Epidermal melanocyte (primary cell): ENCODE results near the gene BCL2L13.

Experiments used
- DNase-seq: peaks from one replicate; pipeline ENCODE4 v3.0.0; 2011; ENCODE audit warnings: low spot score; ENCODE audit not compliant: insufficient read length

Gene BCL2L13

DNA sequence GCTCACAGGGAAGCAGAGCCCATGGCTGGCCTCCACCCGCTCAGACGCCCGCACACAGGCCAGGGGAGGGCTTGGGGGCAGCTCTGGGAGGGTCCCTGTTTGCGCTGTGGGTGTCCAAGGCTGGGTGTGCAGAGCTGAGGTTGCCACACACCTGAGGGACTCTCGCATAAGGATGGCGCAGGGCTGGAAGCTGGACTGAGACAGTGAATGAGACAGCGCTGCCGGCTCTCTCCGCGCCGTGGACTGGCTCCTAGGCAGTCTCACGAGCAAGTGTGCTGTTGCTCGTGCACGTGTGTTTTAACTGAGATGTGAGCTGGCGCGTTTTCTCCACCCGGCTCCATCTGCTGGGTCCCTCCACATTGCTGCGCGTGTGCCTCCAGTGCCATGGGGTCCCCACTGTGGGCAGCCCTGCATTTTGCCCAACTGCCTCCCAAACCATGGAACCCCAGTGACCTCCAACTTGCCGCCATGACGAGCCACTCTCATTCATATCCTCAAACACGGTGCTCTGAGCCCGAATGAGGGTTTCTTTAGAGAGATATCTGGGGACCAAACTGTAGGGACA lies 139.9 kb downstream of the BCL2L13 start:
- DNase-seq, result no peak

- no peak for DNase-seq
These were observed 140.9 kb downstream of the BCL2L13 start for GRCh38 chr22:17779286-17780115.

GRCh38 chr22:17780116-17780740 lies 141.7 kb downstream of the BCL2L13 start:
- DNase-seq, result no peak
